Right atrium auricular region (tissue), 2 donors: Measurements from ENCODE around the gene RBBP6. TPM values are rescaled to one million over a fixed set of nuclear protein-coding genes. Genes with fewer than 3 reads are reported as not detected.

ENCODE experiments used
- DNase-seq: peaks from one replicate; pipeline ENCODE4 v3.0.0-alpha.2; 2019; ENCODE audit warnings: low spot score
- H3K27ac ChIP-seq, 2 donors: fragments of 200-600 bp; sonication (generic); 1 replicate in 1 of 2; 2 replicates in 1 of 2; pipeline ENCODE4 v1.5.1; 2016 to 2019
- H3K27me3 ChIP-seq, 2 donors: fragments of 200-600 bp; sonication (generic); one replicate each; pipeline versions ENCODE4 v1.5.1 to v1.6.0; 2017 to 2019
- H3K36me3 ChIP-seq: fragments of 200-600 bp; sonication (generic); one replicate; pipeline ENCODE4 v1.5.1; 2016
- H3K4me1 ChIP-seq, 2 donors: fragments of 200-600 bp; sonication (generic); one replicate each; pipeline versions ENCODE4 v1.5.1 to v1.6.0; 2017 to 2019
- H3K4me3 ChIP-seq, 2 donors: fragments of 200-600 bp; sonication (generic); 1 replicate in 1 of 2; 2 replicates in 1 of 2; pipeline ENCODE4 v1.5.1; 2017 to 2019; ENCODE audit warnings: mild to moderate bottlenecking in 1 of 2, moderate library complexity in 1 of 2
- H3K9me3 ChIP-seq, 2 donors: fragments of 200-600 bp; sonication (generic); one replicate each; pipeline ENCODE4 v1.5.1; 2019
- CTCF ChIP-seq, 2 donors: fragments of 200-600 bp; sonication (generic); IDR thresholded peaks; one replicate each; pipeline ENCODE4 v1.5.1; 2019; ENCODE audit warnings: antibody characterized with exemption in 2 of 2
- total RNA-seq, 2 donors: library from RNA; depleted of rRNA; stranded (reverse); fragments of >200 nt; gene quantifications; one replicate each; pipeline ENCODE4 v1.1.0, GENCODE V29; 2016

RBBP6 gene
- total RNA-seq, 2 donors from 2014 or later, result 18.7 to 25.8 TPM

- TF ChIP-seq CTCF (IDR thresholded peaks at IDR 0.05), result no peak
- H3K27me3 ChIP-seq, result no peaks in the 10 kb centered on the region
- no peaks in the 10 kb centered on the region for H3K4me1 ChIP-seq
- no peak overlapping the region for H3K27ac ChIP-seq
- no peak for DNase-seq
- peaks cover 23% of the 10 kb centered on the region for H3K36me3 ChIP-seq
- no peaks in the 10 kb centered on the region for H3K9me3 ChIP-seq
- no peak overlapping the region for H3K4me3 ChIP-seq
Measured at GRCh38 chr16:24553983-24554382, 14.6 kb downstream of the RBBP6 start.

- Histone ChIP-seq H3K27me3 (no peaks in the 10 kb centered on the region), H3K27ac (no peak overlapping the region), H3K4me3 (no peak overlapping the region), H3K36me3 (peaks cover 29% of the 10 kb centered on the region), H3K9me3 (no peaks in the 10 kb centered on the region), H3K4me1 (no peaks in the 10 kb centered on the region)
- no peak for TF ChIP-seq CTCF (IDR thresholded peaks at IDR 0.05)
- DNase-seq, result no peak
Measured at GRCh38 chr16:24555346-24555872, 16.0 kb downstream of the RBBP6 start.

- no peak overlapping the region for H3K27ac ChIP-seq
- peaks cover 89% of the 10 kb centered on the region for H3K36me3 ChIP-seq
- no peak overlapping the region for H3K4me3 ChIP-seq
- TF ChIP-seq CTCF (IDR thresholded peaks at IDR 0.05), result no peak
- H3K27me3 ChIP-seq, result no peaks in the 10 kb centered on the region
- H3K9me3 ChIP-seq, result no peaks in the 10 kb centered on the region
- no peaks in the 10 kb centered on the region for H3K4me1 ChIP-seq
- no peak for DNase-seq
Measured at GRCh38 chr16:24562811-24563210, 23.4 kb downstream of the RBBP6 start.

GRCh38 chr16:24568392-24568791 is 29.0 kb downstream of the RBBP6 start:
- no peaks in the 10 kb centered on the region for H3K9me3 ChIP-seq
- no peak overlapping the region for H3K4me3 ChIP-seq
- no peak overlapping the region for H3K27ac ChIP-seq
- no peak for DNase-seq
- H3K4me1 ChIP-seq, result no peaks in the 10 kb centered on the region
- peaks cover 93% of the 10 kb centered on the region for H3K36me3 ChIP-seq
- TF ChIP-seq CTCF (IDR thresholded peaks at IDR 0.05), result peak in 1 of 2 donors; percentile 40
- H3K27me3 ChIP-seq, result no peaks in the 10 kb centered on the region

GRCh38 chr16:24571096-24571495 is 31.7 kb downstream of the RBBP6 start:
- TF ChIP-seq CTCF (IDR thresholded peaks at IDR 0.05), result no peak
- no peaks in the 10 kb centered on the region for H3K9me3 ChIP-seq
- no peak overlapping the region for H3K27ac ChIP-seq
- no peaks in the 10 kb centered on the region for H3K27me3 ChIP-seq
- H3K4me3 ChIP-seq, result no peak overlapping the region
- no peak for DNase-seq
- peaks cover 65% of the 10 kb centered on the region for H3K36me3 ChIP-seq
- no peaks in the 10 kb centered on the region for H3K4me1 ChIP-seq

- no peak for DNase-seq
- H3K4me1 ChIP-seq, result no peaks in the 10 kb centered on the region
- H3K36me3 ChIP-seq, result peaks cover 56% of the 10 kb centered on the region
- no peaks in the 10 kb centered on the region for H3K27me3 ChIP-seq
- no peaks in the 10 kb centered on the region for H3K9me3 ChIP-seq
- no peak for TF ChIP-seq CTCF (IDR thresholded peaks at IDR 0.05)
- no peak overlapping the region for H3K4me3 ChIP-seq
- no peak overlapping the region for H3K27ac ChIP-seq
Measured at GRCh38 chr16:24572069-24572468, 32.7 kb downstream of the RBBP6 start.
